Parathyroid adenoma (tissue), 2 donors: Measurements from ENCODE around the gene SCGB1A1.

Experiments used
- H2AFZ ChIP-seq: fragments of 300-600 bp; sonication (generic); one replicate; pipeline ENCODE4 v1.7.0; 2017; ENCODE audit warnings: antibody characterized with exemption, mild to moderate bottlenecking
- H3K27ac ChIP-seq: fragments of 300-600 bp; sonication (generic); one replicate; pipeline ENCODE4 v1.7.0; 2017
- H3K27me3 ChIP-seq: fragments of 300-600 bp; sonication (generic); one replicate; pipeline ENCODE4 v1.7.0; 2017; ENCODE audit warnings: low read length; ENCODE audit not compliant: control insufficient read depth, insufficient read depth
- H3K36me3 ChIP-seq: fragments of 300-600 bp; sonication (generic); one replicate; pipeline ENCODE4 v1.7.0; 2017; ENCODE audit warnings: low read length; ENCODE audit not compliant: control insufficient read depth, insufficient read depth
- H3K4me1 ChIP-seq: fragments of 300-600 bp; sonication (generic); one replicate; pipeline ENCODE4 v1.7.0; 2017; ENCODE audit warnings: control low read depth
- H3K4me2 ChIP-seq: fragments of 300-600 bp; sonication (generic); one replicate; pipeline ENCODE4 v1.7.0; 2017; ENCODE audit warnings: low read length
- H3K4me3 ChIP-seq: fragments of 300-600 bp; sonication (generic); one replicate; pipeline ENCODE4 v1.7.0; 2017; ENCODE audit warnings: low read depth, low read length
- H3K79me2 ChIP-seq: fragments of 300-600 bp; sonication (generic); one replicate; pipeline ENCODE4 v1.7.0; 2017; ENCODE audit warnings: control low read depth
- H3K9ac ChIP-seq: fragments of 300-600 bp; sonication (generic); one replicate; pipeline ENCODE4 v1.7.0; 2017; ENCODE audit warnings: mild to moderate bottlenecking
- H3K9me3 ChIP-seq: fragments of 300-600 bp; sonication (generic); one replicate; pipeline ENCODE4 v1.7.0; 2017; ENCODE audit warnings: low read length; ENCODE audit not compliant: control insufficient read depth
- CTCF ChIP-seq: fragments of 300-600 bp; sonication (generic); IDR thresholded peaks from one replicate; pipeline ENCODE4 v1.7.0; 2017; ENCODE audit warnings: antibody characterized with exemption, mild to moderate bottlenecking
- donor health status: primary hyperparathyroidism.

The SCGB1A1 gene

DNA sequence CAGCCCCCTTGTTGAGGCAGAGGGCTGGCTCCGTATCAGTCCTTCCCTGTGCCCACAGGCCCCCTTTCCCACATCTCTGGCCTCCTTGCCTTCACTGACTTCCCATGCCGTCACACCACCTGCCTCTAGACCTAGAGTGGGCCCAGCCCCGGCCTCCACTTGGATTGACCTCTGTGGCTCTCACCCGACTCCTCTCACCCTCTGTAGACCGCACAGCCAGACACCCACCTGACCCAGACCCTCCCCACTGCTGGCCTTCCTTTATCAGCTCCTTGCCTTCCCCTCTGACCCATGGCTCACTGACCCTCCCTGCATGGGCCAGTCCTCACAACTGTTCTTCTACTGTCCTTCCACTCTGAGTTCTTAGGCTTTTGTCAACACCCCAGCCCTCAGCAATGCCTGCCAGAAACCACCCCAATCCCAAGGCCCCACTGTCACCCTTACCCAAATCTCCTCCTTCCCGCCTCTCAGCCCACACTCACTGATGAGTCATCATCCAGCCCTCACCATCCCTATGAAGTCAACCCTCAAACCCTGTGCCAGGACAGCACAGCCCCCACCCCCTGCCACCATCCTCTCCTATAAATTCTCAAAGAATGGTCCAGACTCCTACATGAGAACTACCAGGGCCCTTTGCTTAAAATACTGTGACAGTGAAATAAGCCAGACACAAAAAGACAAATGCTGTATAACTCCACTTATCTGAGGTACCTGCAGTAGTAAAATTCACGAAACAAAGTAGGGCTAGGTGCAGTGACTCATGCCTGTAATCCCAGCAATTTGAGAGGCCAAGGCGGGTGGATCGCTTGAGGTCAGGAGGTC, 53.4 kb downstream of the SCGB1A1 start:
- no peaks in the 10 kb centered on the region for H3K9me3 ChIP-seq
- no peak overlapping the region for H2AFZ ChIP-seq
- H3K4me2 ChIP-seq: no peak overlapping the region
- no peaks in the 10 kb centered on the region for H3K36me3 ChIP-seq
- no peak for TF ChIP-seq CTCF
- no peak overlapping the region for H3K27ac ChIP-seq
- no peaks in the 10 kb centered on the region for H3K4me1 ChIP-seq
- no peak overlapping the region for H3K9ac ChIP-seq
- H3K79me2 ChIP-seq: no peaks in the 10 kb centered on the region
- no peaks in the 10 kb centered on the region for H3K27me3 ChIP-seq
- no peak overlapping the region for H3K4me3 ChIP-seq
